ENCODE data around the gene SERPINA12.

SERPINA12 gene

DNA sequence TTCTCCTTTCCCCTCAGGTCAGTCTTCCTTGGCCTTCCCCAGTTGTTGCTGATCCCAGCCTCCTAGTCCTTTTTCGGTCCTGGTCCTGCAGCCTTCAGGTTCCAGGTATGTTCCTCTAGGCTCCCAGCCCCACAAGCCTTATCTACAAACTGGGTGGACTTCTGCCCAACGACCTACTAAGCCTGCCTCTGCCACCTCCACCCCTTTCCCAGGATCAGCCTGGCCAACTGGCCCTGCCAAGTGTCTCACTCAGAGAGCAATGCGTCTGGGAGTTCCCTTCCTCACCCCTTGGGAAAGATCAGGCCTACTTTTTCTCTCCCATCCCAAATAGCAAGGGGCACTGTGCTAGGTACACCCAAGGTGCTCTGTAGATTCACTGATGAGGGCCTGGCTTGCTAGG, at the start of gene SERPINA12:
SERPINA12 (minus strand) TSS at position 114 of the 400 bp plus-strand sequence. CDS start 11,072 bp downstream, outside the sequence.
- no peak for DNase-seq

GRCh38 chr14:94558842-94559241, 49.6 kb upstream of the SERPINA12 start:
- no peak for DNase-seq

DNA sequence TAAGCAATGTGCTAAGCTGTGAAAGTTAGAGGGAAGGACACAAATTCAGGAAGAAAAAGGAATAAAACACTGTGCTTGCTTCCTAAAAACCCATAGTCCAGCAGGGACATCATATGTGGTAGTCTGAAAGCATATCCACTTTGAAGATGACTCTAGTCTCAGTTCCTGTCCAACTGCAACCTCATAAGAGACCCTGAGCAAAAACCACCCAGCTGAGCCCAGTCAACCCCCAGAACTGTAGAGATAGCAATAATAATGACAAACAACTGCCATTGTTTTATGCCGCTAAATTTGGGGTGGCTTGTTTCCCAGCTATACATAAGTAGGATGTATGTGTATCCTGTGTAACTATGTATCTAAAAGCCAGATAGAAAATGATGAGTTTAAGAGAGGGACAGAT, 48.1 kb upstream of the SERPINA12 start:
- no peak for DNase-seq

GRCh38 chr14:94555991-94556390, 46.7 kb upstream of the SERPINA12 start:
- DNase-seq = no peak

DNA sequence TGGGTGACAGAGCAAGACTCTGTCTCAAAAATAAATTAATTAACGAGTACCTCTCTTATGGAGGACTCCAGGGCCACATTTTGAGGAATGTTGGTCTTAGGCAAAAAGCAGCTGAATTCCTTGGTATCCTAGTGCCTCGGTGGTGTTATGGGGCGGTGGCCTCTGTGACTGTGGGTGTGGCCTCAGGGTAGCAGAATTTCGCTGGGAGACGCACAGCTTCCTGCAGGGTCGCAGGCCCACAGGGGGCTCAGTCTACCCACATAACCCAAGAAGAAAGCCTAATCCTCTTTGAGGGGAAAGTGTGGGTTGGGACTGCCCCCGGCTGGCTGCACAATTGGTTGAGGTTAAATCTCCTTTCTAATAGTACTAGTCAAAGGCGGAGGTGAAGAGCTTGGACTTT, 40.8 kb upstream of the SERPINA12 start:
- DNase-seq = no peak

- peak in 7 of 14 donors; percentile 14 to 61 (median 40) for DNase-seq
Observed at GRCh38 chr14:94548999-94549985, 40.0 kb upstream of the SERPINA12 start.

- no peak for DNase-seq
Observed at GRCh38 chr14:94548131-94548998, 39.1 kb upstream of the SERPINA12 start.

DNA sequence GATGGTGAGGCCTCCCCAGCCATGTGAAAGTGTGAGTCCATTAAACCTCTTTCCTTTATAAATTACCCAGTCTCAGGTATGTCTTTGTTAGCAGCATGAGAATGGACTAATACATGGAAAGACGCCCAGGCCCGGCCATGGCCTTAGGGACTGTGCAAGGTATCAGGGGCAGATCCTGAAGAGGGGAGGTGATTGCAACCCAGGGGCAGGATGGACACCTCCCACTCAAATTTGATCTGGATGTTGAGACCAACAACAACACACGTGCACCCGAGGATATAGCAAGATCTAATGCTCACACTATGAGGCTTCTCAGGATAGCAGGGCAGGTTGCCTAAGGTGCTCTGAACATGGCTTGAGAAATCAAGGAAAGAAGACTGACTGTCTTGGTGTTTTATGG, 38.5 kb upstream of the SERPINA12 start:
- DNase-seq = no peak

DNA sequence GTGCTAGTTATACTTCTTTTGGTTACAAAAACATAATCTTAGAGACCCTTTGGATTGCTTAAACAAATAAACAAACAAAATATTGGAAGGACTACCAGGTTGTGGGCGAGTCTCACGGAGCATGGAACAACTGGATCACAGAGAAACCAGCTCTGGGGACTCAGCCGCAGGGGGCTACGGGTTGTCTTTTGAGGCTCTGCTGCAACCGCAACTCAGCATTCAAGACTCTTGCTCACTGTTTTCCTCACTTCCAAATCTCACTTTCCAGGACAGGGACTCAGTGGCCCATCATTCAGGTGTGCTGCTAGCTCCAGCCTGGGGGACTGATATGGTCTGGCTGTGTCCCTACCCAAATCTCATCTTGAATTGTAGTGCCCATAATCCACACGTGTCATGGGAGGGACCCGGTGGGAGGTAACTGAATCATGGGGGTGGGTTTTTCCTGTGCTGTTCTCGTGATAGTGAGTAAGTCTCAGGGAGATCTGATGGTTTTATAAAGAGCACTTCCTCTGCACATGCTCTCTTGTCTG, 37.9 kb upstream of the SERPINA12 start:
- no peak for DNase-seq

GRCh38 chr14:94545131-94545841, 36.0 kb upstream of the SERPINA12 start:
- DNase-seq = no peak

GRCh38 chr14:94544726-94545125, 35.5 kb upstream of the SERPINA12 start:
- no peak for DNase-seq

GRCh38 chr14:94543449-94544124, 34.3 kb upstream of the SERPINA12 start:
- no peak for DNase-seq

DNA sequence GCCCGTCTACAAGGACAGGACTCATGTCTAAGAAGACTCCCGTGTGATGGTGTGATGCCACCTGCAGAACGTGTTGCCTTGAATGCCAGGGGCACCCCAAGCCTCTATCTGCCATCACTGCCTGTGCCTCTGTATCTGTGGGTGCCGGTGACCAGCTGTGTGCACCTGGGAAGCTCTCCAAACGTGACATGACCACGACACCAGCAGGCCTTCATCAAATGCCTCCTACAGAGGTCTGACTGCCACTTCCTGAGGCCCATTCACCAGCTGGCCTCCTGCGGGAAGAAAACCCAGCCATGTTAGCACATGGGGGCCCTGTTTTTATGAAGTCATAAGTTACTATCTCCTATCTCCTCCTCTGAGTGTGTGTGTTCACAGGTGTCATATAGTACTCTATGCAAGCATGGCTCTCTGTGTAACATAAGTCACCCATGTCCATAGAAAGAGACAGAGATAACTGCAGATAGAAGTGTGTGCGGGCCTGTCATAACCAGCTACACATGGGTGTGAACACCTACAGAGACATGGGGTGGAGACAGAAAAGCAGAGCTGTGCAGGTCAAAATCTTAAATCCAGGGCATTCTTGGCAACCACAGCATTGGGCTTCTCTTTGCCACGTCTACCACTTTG, 33.7 kb upstream of the SERPINA12 start:
- no peak for DNase-seq

DNA sequence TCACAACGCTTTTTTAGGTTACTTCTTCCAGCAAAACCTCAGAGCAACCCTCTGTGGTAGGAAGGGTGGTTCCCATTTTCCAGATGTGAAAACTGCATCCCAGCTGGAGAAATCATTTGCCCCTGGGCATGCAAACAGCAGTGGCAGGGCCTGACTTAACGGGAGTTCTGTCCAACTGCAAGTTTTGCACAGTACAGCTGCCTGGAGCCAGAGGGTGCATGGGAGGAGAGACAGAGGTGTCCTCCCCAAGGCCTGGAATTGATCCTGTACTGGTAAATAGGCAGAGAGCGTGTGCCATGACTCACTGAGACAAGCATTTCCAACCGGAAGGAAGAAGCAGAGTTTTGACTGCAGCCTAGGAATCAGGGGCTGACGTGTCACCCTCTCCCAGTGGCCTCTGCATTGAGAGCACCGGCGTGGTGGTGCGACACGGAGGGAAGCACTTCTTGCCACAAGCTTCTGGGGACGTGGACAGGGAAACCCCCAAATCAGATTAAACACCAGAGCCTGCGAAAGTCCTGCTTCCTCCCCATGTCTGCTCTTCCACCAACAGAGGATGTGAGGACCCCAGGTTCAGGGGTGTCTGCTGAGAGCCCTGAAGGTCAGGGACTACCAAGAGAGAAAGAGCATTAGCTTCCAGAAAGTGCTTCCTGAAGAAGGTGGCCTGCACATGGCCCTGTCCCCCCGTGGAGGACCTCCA, 33.0 kb upstream of the SERPINA12 start:
- DNase-seq = no peak

- no peak for DNase-seq
Observed at GRCh38 chr14:94541234-94541975, 32.1 kb upstream of the SERPINA12 start.

DNA sequence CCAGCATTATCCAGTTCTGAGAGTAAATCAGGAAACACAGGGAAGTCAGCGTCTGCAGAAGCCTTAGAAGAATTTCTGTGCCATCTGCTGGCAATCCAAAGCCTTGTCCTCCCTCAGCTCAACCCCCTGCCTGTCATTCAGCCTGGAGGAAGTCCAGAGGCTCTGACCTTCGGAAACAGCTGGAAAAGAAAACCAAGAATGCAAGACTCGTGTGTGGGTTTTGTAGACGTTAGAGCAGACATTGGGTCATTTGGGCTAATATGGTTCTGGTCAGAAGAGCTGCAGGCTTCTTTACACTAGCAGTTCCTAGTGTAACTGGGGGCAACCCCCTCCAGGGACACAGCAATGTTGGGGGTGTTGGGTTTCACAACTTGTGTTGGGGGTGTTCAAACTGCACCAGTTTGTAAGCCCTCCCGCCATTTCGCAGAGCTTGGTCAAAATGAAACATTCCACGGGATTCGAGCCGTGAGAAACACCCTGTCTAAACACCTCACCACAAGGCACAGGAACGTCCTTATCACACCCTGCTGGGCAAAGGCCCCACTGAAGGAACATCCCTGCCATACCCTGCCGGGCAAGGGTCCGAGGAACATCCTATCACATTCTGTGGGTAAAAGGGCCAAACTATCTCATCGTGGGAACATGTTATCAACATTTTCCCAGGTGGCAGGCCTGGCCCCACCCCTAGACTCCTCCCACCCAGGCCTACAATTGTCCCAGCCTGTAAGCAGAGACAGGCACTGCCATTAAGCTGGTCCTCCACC, 30.9 kb upstream of the SERPINA12 start:
- DNase-seq = no peak

DNA sequence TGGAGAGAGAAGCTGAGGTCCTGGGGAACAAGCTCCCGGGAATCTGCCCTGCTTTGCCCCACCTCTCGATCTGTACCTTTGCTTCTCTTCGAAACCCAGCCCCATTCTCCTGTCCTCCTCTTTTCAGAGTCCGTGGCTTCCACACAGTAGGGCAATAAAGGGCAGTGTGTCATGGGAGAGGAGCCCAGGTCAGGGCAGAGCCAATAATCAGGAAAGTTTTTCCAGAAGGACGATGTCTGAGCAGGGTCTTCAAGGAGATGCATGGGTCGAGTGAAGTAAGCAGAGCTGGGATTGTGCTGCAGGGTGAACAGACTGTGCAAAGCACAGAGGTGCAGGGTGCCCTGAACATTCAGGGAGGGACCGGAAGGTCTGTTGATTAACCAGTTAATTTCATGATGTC, 29.9 kb upstream of the SERPINA12 start:
- DNase-seq = no peak

GRCh38 chr14:94538070-94538740, 28.9 kb upstream of the SERPINA12 start:
- DNase-seq = no peak

Measured in C1 segment of cervical spinal cord (tissue), 14 donors.